ENCODE measurements around the gene PLEKHA6. TPM values are rescaled to one million over a fixed set of nuclear protein-coding genes. Genes with fewer than 3 reads are reported as not detected.

The PLEKHA6 gene
- total and polyA plus RNA-seq, 2 of the 4 experiments (the other 2 are of a cell fraction) = 8.2 to 19.9 TPM

GRCh38 chr1:204213668-204214662 is 145.8 kb downstream of the PLEKHA6 start, which contains the start of gene GOLT1A (continued):
- TF ChIP-seq MAFK (IDR thresholded peaks at IDR 0.05; ENCODE audit: low read depth, low read length) = no peak

- Histone ChIP-seq H4K8ac (ENCODE audit: low read depth in 2 of 2, low read length in 2 of 2) (no peak overlapping the region), H3K4me1 (ENCODE audit: control insufficient read depth, insufficient read depth, low read length) (0 out of 2 replicates have a peak, but pooled peaks cover 1% of the 10 kb centered on the region), H3K27ac (ENCODE audit: insufficient read depth, low read length) (no peak overlapping the region), H3K9me3 (ENCODE audit: control insufficient read depth, insufficient read depth, low read length) (no peaks in the 10 kb centered on the region), H3K79me1 (ENCODE audit: low read depth in 1 of 2, low read length in 2 of 2) (no peaks in the 10 kb centered on the region), H3K4me2 (ENCODE audit: low read depth, low read length) (no peak overlapping the region), H2BK5ac (ENCODE audit: low read depth, low read length, poor library complexity, severe bottlenecking) (no peak overlapping the region), H3K56ac (ENCODE audit: extremely low read depth, insufficient read depth, low read length) (no peak overlapping the region), H3K36me3 (ENCODE audit: control insufficient read depth, insufficient read depth, low read length) (no peaks in the 10 kb centered on the region), H3K9me1 (ENCODE audit: insufficient read depth, low read length) (no peaks in the 10 kb centered on the region), H2BK15ac (ENCODE audit: low read depth, low read length) (no peak overlapping the region), H3K14ac (replicated peaks; ENCODE audit: low read depth, low read length) (no peak overlapping the region), H3K27me3 (ENCODE audit: control insufficient read depth, insufficient read depth, low read length) (no peaks in the 10 kb centered on the region; the same call in 1 of the 2 replicates), H2AK9ac (replicated peaks; ENCODE audit: low read depth, low read length, poor library complexity) (no peak overlapping the region), H4K5ac (ENCODE audit: low read depth, low read length) (no peak overlapping the region), H2BK20ac (ENCODE audit: low read depth, low read length) (no peak overlapping the region), H4K20me1 (ENCODE audit: insufficient read depth, low read length) (no peaks in the 10 kb centered on the region), H3K4me3 (ENCODE audit: insufficient read depth, low read depth, low read length) (no peak overlapping the region), H4K91ac (ENCODE audit: insufficient read depth, low read depth, low read length) (no peak overlapping the region), H2AFZ (replicated peaks; ENCODE audit: low read length, poor library complexity) (no peak overlapping the region), H3K18ac (ENCODE audit: low read depth, low read length) (no peak overlapping the region), H3K23ac (ENCODE audit: low read depth, low read length) (no peak overlapping the region), H2BK120ac (ENCODE audit: low read depth, low read length) (no peak overlapping the region), H2AK5ac (ENCODE audit: low read depth, low read length) (no peak overlapping the region), H3K9ac (ENCODE audit: low read depth, low read length) (no peak overlapping the region), H3K4ac (ENCODE audit: low read depth, low read length) (no peak overlapping the region)
- in situ Hi-C loops (cut with MboI; ENCODE audit: low sequenced_read_pairs) = loop anchor here (5.0 kb wide), 1 partner anchor 150 kb away; no protein-coding TSS in a partner anchor
- dilution Hi-C loops (cut with HindIII; ENCODE audit: low sequenced_read_pairs, unreplicated experiment) = no loop called here
- no peak for TF ChIP-seq POLR2A (IDR thresholded peaks at IDR 0.05; ENCODE audit: low read depth, low read length)
- no peak for TF ChIP-seq ELK1 (IDR thresholded peaks at IDR 0.05; ENCODE audit: borderline replicate concordance, low read depth, low read length)
- no peak for TF ChIP-seq CTCF (conservative IDR thresholded peaks at IDR 0.05; ENCODE audit: low read depth, low read length)
- TF ChIP-seq SMC3 (IDR thresholded peaks at IDR 0.05; ENCODE audit: low read depth, low read length) = no peak
- no peak for TF ChIP-seq MAZ (IDR thresholded peaks at IDR 0.05; ENCODE audit: borderline replicate concordance, low read depth, low read length)
- no peak for TF ChIP-seq RAD21 (IDR thresholded peaks at IDR 0.05; ENCODE audit: low read length)
- no peak for TF ChIP-seq CEBPB (IDR thresholded peaks at IDR 0.05; ENCODE audit: low read depth, low read length)
- no peak for TF ChIP-seq RCOR1 (IDR thresholded peaks at IDR 0.05; ENCODE audit: insufficient replicate concordance, low read length)
- BruUV-seq (replicated peaks) = no TSS peak
- ATAC-seq (ENCODE audit: low read depth) = no peak
- ChIA-PET CTCF (interaction anchor here (2.2 kb wide), 1 partner anchor 49 kb away, joined by 11 read pairs; no protein-coding TSS in a partner anchor), POLR2A (ENCODE audit: unreplicated experiment) (no interaction called here)
- no peak for DNase-seq
- intact Hi-C loops (cut with micrococcal nuclease) = loop anchor here (5.0 kb wide), 1 partner anchor 85 kb away; no protein-coding TSS in a partner anchor
- no CpG with 5 or more reads among the region's 3 CpGs for WGBS, 2 experiments (ENCODE audit: extremely low coverage in 2 of 2, insufficient read length in 1 of 2)
Observed at GRCh38 chr1:204212715-204213114, 147.0 kb downstream of the PLEKHA6 start.

Data from IMR-90 (cell line).